CD4-positive, alpha-beta T cell treated with Interleukin-10 for 1 hour (primary cell): Measurements from ENCODE around the gene ZCCHC14.

Experiments used
- DNase-seq: peaks from one replicate; pipeline ENCODE4 v3.0.0-alpha.2; 2020

The ZCCHC14 gene

DNA sequence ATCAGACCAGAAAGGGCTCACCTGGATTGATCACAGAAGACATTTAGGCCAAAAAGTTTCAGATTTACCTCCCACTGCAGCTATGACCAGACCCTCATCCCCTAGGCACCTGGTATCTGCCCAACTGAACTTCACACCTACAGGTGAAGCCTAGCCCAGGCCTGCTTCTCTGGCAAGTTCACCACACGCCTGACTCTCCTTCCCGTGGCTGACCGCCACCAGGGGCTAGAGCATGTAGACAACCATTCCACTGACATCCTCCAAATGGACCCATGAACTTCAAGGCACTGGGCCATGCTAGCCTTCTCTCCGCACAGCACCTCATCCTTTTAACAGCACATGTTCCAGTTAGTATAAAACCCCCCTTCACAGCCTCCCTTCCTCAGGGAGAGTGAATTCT is 18.8 kb downstream of the ZCCHC14 start:
- DNase-seq = no peak

DNA sequence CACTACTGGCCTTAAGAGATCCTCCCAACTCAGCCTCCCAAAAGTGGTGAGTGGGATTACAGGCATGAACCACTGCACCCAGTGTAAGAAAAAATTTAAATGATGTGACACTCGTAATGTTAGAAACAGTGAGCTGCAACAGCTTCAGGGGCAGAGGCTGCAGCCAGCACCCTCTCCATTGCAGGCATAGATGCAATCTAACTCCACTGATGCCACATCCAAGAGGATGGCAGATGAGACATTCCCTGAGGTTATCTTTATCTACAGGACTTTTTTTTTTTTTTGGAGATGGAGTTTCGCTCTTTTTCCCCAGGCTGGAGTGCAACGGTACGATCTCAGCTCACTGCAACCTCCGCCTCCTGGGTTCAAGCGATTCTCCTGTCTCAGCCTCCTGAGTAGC is 19.9 kb downstream of the ZCCHC14 start:
- no peak for DNase-seq

DNA sequence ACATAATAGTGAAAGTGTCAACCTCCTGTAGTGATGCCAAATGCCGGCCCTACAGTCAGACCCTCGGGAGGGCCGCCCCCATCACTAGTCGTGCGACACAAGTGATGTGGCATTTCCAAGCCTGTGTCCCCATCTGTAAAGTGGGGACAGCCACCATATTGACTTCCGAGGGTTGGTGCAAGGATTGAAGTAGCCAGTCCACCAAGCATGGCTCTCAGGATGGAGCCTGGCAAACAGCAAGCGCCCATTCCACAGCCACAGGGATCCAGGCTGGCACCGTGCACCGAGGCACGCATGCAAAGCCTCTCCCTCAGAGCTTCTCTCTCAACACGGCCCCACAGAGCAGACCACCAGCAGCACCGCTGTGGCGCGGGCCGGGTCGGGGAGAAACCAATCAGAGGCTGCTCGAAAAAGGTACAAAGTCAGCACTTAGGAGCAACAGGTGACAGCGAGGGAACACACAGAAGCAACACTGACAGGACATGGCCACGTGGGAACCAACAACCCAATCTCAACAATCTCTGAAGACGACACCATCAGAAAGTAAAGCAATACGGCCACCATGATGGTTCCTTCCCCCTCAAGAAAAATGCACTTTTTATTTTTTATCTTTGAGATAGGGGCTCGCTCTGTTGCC is 20.6 kb downstream of the ZCCHC14 start:
- no peak for DNase-seq

DNA sequence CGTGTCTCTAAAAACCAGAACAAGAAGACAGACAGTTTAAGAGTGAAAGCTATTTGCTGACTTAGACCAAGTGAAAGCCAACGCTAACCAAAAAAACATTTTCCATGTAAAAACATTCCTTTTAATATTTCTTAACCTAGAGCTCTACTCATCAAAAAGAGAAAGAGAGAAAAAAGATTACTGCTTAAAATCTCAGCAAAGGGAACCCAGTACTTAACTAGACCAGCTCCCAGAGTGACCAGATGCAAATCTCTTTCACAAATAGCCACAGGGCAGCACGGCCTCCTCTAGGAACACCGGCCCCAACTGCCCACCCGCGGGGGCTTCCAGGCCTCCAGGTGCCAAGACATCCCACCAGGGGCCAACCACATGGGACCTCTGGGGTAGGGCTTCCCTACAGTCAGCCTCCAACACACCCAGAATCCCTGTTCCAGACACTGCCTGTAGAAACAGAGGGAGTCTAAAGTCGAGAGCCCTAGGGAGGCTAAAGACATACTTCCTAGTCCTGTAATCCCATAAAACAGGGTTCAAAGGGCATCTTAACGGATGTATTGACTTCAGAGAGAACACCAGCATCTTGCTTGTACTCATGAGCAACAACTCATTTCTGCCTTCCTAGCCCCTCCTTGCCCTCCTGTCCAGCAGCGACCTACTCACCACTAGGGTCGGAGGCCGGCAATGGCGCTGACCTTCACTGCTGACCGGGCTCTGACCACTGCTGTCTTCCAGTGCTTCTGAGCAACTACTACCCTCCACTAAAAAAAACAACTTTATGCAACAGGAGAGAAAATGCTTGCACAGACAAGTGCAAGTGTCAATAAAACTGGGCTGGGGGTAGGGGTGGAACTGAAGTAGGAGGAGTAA is 21.3 kb downstream of the ZCCHC14 start:
- no peak for DNase-seq

DNA sequence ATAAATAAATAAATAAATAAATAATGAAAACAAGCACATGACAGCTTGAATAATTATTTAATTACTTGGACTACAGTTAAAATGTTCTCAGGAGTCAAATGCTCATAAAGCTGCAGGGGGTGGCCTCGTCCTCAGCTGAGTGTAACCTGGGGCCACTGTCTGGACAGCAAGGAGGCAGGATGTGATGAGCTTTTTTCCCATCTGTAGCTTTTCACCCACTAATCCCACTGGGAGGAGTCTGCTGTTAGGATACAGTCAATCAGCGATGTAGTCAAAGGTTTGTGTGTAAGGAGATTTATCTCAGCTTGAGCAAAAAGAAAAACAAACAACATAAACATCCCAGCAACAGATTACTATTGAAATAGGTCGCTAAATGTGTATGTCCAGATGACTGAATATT is 22.5 kb downstream of the ZCCHC14 start:
- no peak for DNase-seq

DNA sequence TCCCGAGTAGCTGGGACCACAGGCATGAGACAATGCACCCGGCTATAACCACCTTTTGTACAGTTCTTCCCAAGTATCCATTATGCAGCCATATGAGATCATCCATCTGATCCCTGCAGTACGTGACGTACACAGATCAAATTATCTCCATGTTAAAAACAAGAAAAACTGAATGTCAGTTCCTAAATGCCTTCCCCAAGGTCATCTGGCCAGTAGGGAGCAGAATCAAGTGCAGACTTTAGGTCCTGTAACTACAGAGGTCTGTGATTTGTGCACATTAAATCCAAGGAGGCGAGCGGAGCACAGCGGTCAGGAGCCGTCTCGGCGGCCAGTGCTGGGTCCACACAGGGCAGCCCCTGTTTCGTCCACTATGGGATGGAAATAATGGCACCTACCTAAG is 23.7 kb downstream of the ZCCHC14 start:
- DNase-seq = no peak

DNA sequence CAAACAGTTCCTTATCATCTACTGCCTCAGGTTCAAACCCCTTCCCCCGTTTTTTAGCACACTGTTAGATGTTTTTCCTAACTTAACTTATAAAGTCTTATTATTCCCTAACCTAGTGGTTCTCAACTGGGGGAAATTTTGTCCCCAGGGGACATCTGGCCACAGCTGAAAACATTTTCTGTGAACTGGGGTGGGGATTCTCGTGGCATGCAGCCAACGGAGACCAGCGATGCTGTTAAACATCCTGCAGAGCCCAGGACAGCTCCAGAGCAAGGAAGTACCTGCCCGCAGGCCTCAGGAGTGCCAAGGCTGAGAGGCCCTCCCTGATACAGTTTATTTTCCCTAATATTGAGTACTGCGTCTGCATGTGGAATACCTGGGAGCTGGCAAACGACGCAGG is 24.3 kb downstream of the ZCCHC14 start:
- no peak for DNase-seq

DNA sequence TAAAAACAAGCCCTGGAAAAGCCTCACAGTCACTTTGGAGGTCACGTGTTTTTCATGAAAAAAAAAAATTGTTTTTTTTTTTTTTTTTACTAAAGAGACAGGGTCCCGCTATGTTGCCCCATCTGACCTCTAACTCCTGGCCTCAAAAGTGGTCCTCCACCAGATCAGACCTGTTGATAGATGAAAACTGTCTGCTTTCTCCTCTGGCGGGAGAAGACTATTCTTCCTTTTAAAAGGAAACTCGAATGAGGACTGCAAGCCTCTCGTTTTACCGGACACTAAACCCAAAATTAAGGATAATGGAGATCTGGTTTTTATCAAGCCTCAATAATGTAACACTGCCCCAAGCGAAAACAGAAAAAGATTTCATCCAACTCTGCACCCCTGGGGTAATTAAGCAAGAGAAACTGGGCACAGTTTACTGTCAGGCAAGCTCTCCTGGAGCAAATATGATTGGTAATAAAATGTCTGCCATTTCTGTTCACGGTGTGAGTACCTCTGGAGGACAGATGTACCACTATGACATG is 25.8 kb downstream of the ZCCHC14 start:
- DNase-seq = no peak

DNA sequence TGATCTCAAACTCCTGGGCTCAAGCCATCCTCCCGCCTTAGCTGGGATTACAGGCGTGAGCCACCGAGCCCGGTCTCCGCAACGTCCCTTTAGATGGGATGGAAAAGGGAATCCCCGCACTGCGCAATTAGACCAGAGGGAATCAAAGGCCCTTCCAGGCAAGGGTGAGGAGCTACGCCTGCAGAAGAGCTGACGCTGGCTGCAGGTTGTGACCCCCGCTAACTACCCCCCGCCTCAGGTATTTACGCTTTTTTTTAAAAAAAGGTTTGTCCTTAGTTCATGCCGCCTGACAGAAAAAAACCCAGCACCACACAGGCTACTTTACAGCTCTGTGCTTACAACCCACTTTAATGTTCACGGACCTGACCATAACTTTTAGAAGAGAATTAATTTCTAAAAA is 26.9 kb downstream of the ZCCHC14 start:
- DNase-seq = no peak

DNA sequence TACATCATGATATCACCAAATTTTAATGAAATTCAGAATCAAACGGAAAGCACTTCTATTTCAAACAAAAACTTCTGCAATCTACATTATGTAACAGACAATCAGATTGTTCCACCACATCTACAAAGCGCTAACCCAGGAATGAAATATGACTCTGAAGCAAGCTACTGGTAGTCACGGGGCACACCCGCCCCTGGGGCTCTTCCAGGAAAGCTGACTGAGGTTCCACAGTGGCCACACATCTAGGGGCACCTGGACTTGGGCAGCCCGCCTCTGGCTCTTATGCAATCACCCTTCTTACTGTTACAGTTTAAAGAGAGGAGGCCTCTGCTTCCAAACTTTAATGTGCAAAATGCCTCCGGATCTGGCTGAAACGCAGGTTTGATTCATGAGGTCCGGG is 27.5 kb downstream of the ZCCHC14 start:
- peak; percentile 7 for DNase-seq

DNA sequence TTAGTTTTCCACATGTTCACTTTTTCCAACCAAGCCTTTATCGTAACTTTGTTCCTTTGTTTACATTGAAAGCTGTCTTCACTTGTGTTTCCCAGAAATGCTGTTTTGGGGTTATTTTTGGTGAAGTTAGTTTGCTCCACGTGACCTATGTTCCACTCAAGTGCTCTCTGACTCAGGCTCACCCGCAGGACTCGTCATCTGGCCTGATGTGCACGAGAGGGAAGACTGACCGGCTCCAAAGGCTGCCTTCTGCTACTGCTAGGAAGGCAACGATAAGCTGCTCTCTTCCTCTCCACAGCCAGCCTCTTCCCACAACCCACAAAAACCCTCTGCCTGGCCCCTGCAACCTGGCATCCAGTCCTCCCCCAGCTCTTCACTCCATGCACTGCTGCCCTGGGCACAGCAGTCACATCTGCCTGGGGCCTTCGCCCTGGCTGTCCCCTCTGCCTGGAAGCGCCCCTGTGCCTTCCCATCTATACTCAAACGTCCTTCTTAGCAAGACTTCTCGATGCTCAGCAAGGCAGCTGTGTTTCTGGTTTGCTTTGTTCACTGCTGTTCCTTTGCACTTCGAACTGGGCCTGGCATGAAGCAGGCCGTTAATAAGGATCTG is 28.0 kb downstream of the ZCCHC14 start:
- DNase-seq = peak; percentile 12

DNA sequence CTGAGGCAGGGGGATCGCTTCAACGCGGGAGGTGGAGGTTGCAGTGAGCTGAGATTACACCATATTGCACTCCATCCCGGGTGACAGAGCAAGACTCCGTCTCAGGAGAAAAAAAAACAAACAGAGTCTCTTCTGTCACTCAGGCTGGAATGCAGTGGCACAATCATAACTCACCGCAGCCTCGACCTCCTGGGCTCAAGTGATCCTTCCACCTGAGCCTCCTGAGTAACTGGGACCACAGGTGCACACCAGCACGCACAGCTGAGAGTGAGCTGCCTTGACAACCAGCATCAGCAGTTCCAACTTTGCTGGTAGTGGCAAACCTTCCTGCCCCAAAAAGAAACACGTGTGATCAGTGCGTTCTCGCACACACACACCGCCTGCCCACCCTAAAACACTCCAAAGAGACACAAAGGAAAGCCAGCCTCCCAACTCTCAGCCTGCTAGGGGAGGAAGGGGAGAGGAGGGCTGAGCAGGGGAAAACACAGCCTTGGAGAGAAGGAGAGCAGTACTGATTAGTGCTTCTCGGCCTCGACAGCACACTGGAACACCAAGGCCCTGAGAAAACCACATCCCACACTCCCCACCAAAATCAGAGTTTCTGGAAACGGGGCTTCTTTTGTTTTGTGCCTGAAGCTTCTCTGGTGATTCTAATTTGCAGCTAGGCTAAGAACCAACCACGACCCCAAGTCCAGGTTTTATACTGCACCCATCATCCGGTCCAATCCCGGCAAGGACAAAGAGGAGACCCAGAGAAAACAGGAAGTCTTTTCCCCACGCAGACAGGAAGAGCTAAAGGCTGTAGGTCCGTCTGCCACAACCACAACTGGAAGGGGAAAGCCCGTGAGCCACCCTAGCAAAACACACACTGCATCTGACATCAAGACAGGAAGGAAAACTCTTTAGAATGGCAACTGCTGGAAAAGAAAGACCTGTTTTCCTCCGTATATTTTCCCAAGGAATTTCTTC is 28.8 kb downstream of the ZCCHC14 start:
- peak; percentile 38 for DNase-seq

DNA sequence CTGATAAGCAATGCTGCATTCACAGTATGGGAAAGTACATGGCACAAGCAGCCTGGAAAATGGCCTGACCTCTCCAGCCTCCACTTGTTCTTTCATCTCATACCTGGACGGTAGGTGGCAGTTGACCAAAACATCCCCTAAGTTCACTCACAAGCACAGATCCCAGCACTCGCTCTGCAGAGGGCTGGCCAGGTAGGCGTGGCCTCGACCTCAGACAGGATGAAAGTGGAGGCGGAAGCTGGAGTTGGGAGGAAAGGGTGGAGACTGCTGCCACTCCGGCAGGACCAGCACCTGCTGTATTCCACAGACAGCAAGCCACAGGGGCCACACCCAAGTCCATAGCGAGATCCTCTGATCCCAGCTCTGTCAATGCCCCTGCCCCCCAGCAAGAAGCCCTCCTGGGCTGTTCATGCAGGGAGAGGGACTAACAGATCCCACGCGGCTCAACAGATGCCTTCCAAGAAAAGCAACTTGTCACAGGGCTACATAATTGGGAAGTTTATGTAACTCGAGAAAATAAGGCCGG is 31.3 kb downstream of the ZCCHC14 start:
- DNase-seq = no peak

DNA sequence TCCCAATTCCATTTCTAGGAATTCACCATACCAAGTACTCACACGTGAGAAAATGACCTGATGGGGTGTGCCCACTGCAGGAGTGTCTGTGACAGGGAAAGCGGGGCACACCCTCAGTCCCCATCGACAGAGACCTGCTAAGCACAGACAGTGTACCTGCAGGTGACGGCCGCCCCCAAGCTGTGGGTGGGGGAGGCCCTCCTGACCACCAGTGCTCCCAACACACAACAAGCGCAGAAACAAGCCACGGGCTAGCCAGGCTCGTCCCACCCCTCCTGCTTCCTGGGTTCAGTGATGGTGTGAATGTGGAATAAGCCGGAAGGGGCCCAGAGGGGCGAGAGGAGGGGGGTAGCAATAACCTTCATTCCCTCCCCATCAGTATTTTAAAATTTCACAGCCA is 31.9 kb downstream of the ZCCHC14 start:
- no peak for DNase-seq

DNA sequence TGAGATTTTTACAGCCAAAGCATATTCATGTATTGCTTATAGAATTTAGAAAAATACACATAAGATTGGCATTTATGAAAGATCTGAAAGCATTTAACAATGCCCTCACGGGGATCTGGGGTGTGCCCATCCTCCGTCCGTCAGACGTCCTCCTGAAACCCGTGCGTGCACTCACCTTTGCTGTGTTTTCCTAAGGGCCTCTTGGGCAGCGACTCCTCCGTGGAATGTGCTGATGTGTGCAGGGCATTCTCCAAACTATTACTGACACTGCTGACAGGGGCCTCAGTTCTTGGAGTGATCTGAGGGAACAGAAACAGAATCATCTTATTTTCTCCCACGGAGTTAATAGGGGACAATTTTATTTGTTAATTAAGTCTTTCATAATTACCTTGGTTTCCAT is 33.0 kb downstream of the ZCCHC14 start:
- no peak for DNase-seq

DNA sequence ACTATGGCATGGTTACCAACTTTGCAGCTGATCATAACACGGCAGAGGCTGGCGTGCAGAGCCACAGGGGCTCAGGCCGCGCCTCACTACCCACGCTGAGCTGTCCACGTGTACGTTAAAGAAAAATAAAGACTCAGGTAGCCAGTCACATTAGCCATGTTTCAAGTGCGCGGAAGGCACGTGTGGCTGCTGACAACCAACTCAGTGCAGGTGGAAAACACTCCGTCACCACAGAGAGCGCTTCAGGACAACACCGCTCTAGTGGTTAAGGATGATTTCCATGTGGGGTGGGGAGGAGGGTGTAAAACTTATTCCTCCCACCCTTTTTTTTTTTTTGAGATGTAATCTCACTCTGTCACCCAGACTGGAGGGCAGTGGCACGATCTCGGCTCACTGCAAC is 33.8 kb downstream of the ZCCHC14 start:
- DNase-seq = no peak

DNA sequence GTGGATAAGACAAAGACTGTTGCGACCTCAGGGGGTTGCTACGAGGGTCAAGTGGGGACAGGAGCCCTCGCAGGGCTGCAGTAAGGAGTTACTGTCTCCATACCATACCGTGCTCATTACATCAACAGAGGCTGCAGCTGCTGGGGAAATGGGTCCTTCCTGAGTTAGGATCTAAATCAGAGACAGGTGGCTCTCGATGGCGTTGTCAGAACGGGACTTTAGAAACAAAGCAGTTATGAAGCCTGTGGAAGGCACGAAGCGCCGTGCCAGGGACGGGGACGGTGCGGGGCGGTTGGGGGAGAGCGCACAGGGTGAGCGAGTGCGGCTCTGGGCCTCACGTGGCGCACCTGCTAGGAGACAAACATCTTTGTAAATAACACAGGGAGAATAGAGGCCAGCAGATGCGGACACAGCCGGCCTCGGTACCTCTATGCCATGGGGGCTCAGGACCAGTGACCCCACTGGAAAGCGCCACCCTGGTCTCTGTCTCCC is 34.4 kb downstream of the ZCCHC14 start:
- DNase-seq = no peak

DNA sequence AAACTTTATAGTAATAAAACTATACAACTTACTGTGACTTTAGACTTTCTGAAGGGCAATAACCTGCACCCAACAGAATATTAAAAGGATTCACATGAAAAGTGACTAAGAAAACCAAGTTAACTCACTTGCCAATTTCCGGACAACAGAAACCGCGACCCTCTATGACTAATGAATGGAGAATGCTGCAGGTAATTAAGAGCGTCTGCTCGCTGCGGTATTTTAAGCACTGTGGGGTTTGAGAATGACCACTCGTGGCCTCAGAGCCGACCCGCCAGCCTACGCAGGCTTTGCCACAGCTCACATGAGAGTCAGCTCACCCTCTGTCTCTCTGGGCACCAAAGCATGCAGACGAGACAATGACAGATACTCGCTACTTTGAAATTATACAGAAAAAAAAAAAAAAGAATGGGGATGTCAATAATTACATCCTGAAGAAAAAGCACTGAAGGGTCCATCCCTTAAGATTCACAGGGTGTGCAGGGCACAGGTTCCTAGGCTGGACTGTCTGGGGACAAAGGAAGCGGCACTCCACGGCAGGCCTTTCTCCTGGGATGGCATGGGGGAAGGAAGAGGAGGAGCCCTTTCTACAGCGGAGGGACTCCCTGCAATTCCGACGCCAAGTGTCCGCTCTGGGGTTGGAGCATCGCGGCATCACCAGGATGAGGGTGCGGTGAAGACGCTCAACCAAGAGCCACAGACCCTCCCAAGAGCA is 35.0 kb downstream of the ZCCHC14 start:
- no peak for DNase-seq

DNA sequence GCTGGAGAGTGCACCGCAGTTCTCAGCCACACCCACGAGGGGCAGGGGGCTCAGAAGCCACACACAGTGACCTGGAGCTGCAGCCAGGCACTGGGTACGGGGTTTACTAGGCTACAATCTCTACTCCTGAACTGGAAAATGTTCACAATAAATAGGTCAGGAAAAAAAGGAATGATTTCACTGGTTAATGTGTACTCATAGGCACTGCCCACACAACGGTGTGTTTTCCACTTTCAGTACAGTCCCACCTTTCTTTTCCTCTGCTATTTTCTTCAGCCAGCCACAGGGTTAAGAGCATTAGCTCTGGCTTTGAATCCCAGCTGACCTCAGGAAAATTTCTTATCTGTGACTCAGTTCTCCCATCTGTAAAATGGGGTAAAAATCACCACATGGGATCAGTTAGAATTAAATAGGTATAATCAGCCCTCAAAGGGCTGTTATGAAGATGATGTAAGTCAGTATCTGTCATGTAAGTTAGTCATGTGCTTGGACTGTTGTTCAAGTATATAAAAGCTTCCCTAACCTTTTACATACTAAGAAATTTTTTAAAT is 35.7 kb downstream of the ZCCHC14 start:
- DNase-seq = no peak

DNA sequence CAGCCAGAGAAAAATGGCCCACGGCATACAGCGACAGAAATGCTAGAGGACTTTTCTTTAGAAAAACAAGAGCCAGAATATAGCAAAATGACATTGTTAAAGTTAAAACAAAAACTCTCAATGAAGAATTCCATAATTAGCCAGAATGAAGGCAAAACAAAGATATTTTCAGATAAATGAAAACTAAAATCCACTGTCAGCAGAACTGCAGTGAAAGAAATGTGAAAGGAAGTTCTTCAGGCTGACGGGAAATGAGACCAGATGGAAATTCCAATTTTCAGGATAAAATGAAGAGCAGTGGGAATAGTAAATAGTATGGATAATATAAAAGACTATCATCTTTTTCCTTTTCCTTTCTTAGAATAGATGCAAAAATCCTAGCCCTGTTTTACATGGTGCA is 38.4 kb downstream of the ZCCHC14 start:
- no peak for DNase-seq

DNA sequence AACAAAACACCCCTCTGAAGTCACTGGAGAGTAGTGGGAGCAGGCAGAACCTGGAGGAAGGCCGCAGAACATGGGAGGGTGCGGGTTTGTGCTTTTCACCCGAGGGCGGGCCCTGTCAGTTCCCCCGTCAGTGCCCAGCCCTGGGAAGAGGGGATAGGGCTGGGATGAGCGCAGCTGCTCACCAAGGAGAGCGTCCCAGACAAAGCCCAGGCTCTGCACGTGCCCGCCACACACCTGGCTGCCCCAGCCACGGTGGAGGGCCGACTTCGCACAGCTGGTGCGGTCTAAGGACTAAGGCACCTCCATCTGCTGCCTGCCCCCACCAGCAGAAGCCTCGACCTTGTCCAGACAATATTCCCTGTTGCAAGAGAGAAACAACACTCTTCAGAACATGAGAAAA is 39.5 kb downstream of the ZCCHC14 start:
- DNase-seq = no peak
